SK-N-SH (cell line): ENCODE measurements around the gene ACSM2A. TPM values are rescaled to one million over a fixed set of nuclear protein-coding genes. Genes with fewer than 3 reads are reported as not detected.
"Not testable (repeated sequence)": the region's sequence is repeated elsewhere in the genome, so short reads cannot be mapped to it uniquely, and the experiment has no call there.

Experiments used
- CTCF ChIA-PET: fragments of 300-600, 350-600 bp; formaldehyde crosslinking; extraction: SDS; loops from one replicate; lab custom pipeline; 2021; lab: Yijun Ruan, JAX
- POLR2A ChIA-PET: fragments of 350-600 bp; sonication (Branson Sonifier 250); formaldehyde crosslinking; extraction: SDS; loops from one replicate; lab custom pipeline; 2020; ENCODE audit warnings: antibody characterized with exemption, inconsistent platforms; lab: Yijun Ruan, JAX
- DNase-seq: peaks from one replicate; pipeline ENCODE4 v3.0.0; 2012
- H2AFZ ChIP-seq: fragments of 200-600 bp; sonication (generic); 2 replicates; pipeline ENCODE4 v1.8.1; 2016; ENCODE audit warnings: antibody characterized with exemption, mild to moderate bottlenecking, low read depth
- H3F3A ChIP-seq: fragments of 200-600 bp; sonication (generic); replicated peaks from 2 replicates; pipeline ENCODE3; 2016; ENCODE audit warnings: antibody characterized with exemption, mild to moderate bottlenecking; ENCODE audit not compliant: insufficient read depth
- H3K27ac ChIP-seq, 2 experiments: fragments of 200-500 bp in 1 of 2; fragments of 200-600 bp in 1 of 2; sonication (Bioruptor generic) in 1 of 2; sonication (generic), shearing (Covaris generic) in 1 of 2; 2 replicates each; pipeline versions ENCODE4 v1.5.1 to v1.6.1; 2014 to 2016; ENCODE audit warnings: low read depth in 2 of 2, inconsistent platforms in 1 of 2, low read length in 1 of 2, mild to moderate bottlenecking in 1 of 2, mixed read lengths in 1 of 2
- H3K27me3 ChIP-seq: fragments of 200-600 bp; sonication (generic), shearing (Covaris generic); 2 replicates; pipeline ENCODE4 v1.6.1; 2016; ENCODE audit warnings: mixed run types; ENCODE audit not compliant: insufficient read depth
- H3K36me3 ChIP-seq, 2 experiments: fragments of 200-500 bp in 1 of 2; fragments of 200-600 bp in 1 of 2; sonication (Bioruptor generic) in 1 of 2; sonication (generic) in 1 of 2; replicated peaks in 1 of 2; 2 replicates each; pipeline versions ENCODE3 to v1.5.1; 2014 to 2016; ENCODE audit warnings: low read length in 1 of 2, mild to moderate bottlenecking in 1 of 2; ENCODE audit not compliant: insufficient read depth in 2 of 2, control insufficient read depth in 1 of 2
- H3K4me1 ChIP-seq, 2 experiments: fragments of 200-500 bp in 1 of 2; fragments of 200-600 bp in 1 of 2; sonication (Bioruptor generic) in 1 of 2; sonication (generic), shearing (Covaris generic) in 1 of 2; 2 replicates each; pipeline versions ENCODE4 v1.5.1 to v1.6.1; 2014 to 2016; ENCODE audit warnings: low read depth in 1 of 2, low read length in 1 of 2, mixed run types in 1 of 2; ENCODE audit not compliant: insufficient read depth in 2 of 2, control insufficient read depth in 1 of 2
- H3K4me2 ChIP-seq: fragments of 200-600 bp; sonication (generic), shearing (Covaris generic); 2 replicates; pipeline ENCODE4 v1.6.1; 2017; ENCODE audit warnings: mixed run types
- H3K4me3 ChIP-seq, 2 experiments: fragments of 200-500 bp in 1 of 2; fragments of 200-600 bp in 1 of 2; sonication (Bioruptor generic) in 1 of 2; sonication (generic), shearing (Covaris generic) in 1 of 2; 2 replicates each; pipeline versions ENCODE4 v1.5.1 to v1.8.1; 2014 to 2016; ENCODE audit warnings: low read depth in 2 of 2, inconsistent platforms in 1 of 2, low read length in 1 of 2, mild to moderate bottlenecking in 1 of 2, mixed read lengths in 1 of 2, moderate library complexity in 1 of 2
- H3K79me2 ChIP-seq: fragments of 200-600 bp; sonication (generic); 2 replicates; pipeline ENCODE4 v1.8.1; 2017; ENCODE audit warnings: mild to moderate bottlenecking; ENCODE audit not compliant: insufficient read depth
- H3K9ac ChIP-seq: fragments of 200-600 bp; sonication (generic); 2 replicates; pipeline ENCODE4 v1.6.1; 2017; ENCODE audit warnings: mixed run types
- H3K9me2 ChIP-seq: fragments of 200-600 bp; sonication (generic); 2 replicates; pipeline ENCODE4 v1.6.1; 2017; ENCODE audit warnings: mixed run types
- H3K9me3 ChIP-seq: fragments of 200-600 bp; sonication (generic); 2 replicates; pipeline ENCODE4 v1.6.1; 2017; ENCODE audit warnings: mixed run types, mild to moderate bottlenecking, moderate library complexity
- H4K20me1 ChIP-seq: fragments of 200-600 bp; sonication (generic); 2 replicates; pipeline ENCODE4 v1.6.1; 2017; ENCODE audit warnings: mild to moderate bottlenecking, mixed run types; ENCODE audit not compliant: insufficient read depth
- ELF1 ChIP-seq: IDR thresholded peaks from 2 replicates; pipeline ENCODE4 v1.4.0; 2012
- EP300 ChIP-seq, 2 experiments: IDR thresholded peaks; 2 replicates each; pipeline versions ENCODE4 v1.4.0 to v1.6.1; 2012; ENCODE audit warnings: borderline replicate concordance in 1 of 2, low read depth in 1 of 2, low read length in 1 of 2
- EZH2phosphoT487 ChIP-seq: fragments of 200-600 bp; sonication (generic); IDR thresholded peaks from 2 replicates; pipeline ENCODE4 v1.6.1; 2017; ENCODE audit warnings: low read depth, mixed run types, mild to moderate bottlenecking, antibody characterized with exemption, moderate library complexity, borderline replicate concordance
- GABPA ChIP-seq: IDR thresholded peaks from 2 replicates; pipeline ENCODE4 v1.4.0; 2012; ENCODE audit warnings: low read depth, mild to moderate bottlenecking
- GATA2 ChIP-seq: sonication (generic); formaldehyde crosslinking; IDR thresholded peaks from 2 replicates; pipeline ENCODE4 v1.5.0; 2020; ENCODE audit warnings: mild to moderate bottlenecking, missing genetic modification reagents
- MEF2A ChIP-seq: IDR thresholded peaks from 2 replicates; pipeline ENCODE4 v1.4.0; 2012; ENCODE audit warnings: low read depth, borderline replicate concordance
- MXI1 ChIP-seq: IDR thresholded peaks from 2 replicates; pipeline ENCODE4 v1.6.1; 2012; ENCODE audit warnings: mild to moderate bottlenecking, low read depth, low read length, improper control_type of control experiment
- NFIC ChIP-seq: IDR thresholded peaks from 2 replicates; pipeline ENCODE4 v1.4.0; 2012; ENCODE audit warnings: borderline replicate concordance
- NRF1 ChIP-seq: IDR thresholded peaks from 2 replicates; pipeline ENCODE4 v1.6.1; 2012; ENCODE audit warnings: low read depth, mild to moderate bottlenecking, low read length
- RCOR1 ChIP-seq: fragments of 150-350 bp; IDR thresholded peaks from 2 replicates; pipeline ENCODE4 v1.6.1; 2017; ENCODE audit warnings: antibody characterized with exemption, low read length
- RXRA ChIP-seq: IDR thresholded peaks from 2 replicates; pipeline ENCODE4 v1.4.0; 2012; ENCODE audit warnings: low read depth, mild to moderate bottlenecking, borderline replicate concordance
- SIN3A ChIP-seq: IDR thresholded peaks from 2 replicates; pipeline ENCODE4 v1.6.1; 2012; ENCODE audit warnings: low read depth, mild to moderate bottlenecking, low read length, moderate library complexity, borderline replicate concordance
- TAF1 ChIP-seq: IDR thresholded peaks from 2 replicates; pipeline ENCODE4 v1.6.1; 2012; ENCODE audit warnings: low read depth, mild to moderate bottlenecking, low read length, moderate library complexity, borderline replicate concordance
- USF2 ChIP-seq: fragments of 150-350 bp; IDR thresholded peaks from 2 replicates; pipeline ENCODE4 v1.6.1; 2017; ENCODE audit warnings: antibody characterized with exemption, low read length, low read depth, borderline replicate concordance
- ZBTB33 ChIP-seq: IDR thresholded peaks from 2 replicates; pipeline ENCODE4 v1.4.0; 2012; ENCODE audit warnings: low read depth, borderline replicate concordance
- WGBS: methylation state at CpG from one replicate; pipeline ENCODE4 v1.1.6; 2017; ENCODE audit warnings: low lambda C conversion rate; 5-methylcytosine and 5-hydroxymethylcytosine counted together
- polyA plus RNA-seq, 3 experiments: library from polyadenylated mRNA; depleted of rRNA; stranded (reverse); fragments of >200 nt; gene quantifications; 2 replicates each; pipeline ENCODE4 v1.2.3, GENCODE V29; 2012

ACSM2A gene
- not detected in 2 replicates for polyA plus RNA-seq (2012; rRNA removed)
- not detected in 2 replicates for polyA plus RNA-seq (2012; cell fraction: cytosol; rRNA removed)
- polyA plus RNA-seq (2012; cell fraction: nucleus; rRNA removed), result not detected in 2 replicates

- H3F3A ChIP-seq, H3K27ac ChIP-seq, H3K79me2 ChIP-seq, H3K4me3 ChIP-seq, H3K9ac ChIP-seq, H3K27me3 ChIP-seq, DNase-seq, H4K20me1 ChIP-seq, H3K36me3 ChIP-seq, H3K9me2 ChIP-seq, POLR2A ChIA-PET, H2AFZ ChIP-seq, H3K9me3 ChIP-seq, H3K4me1 ChIP-seq, H3K4me2 ChIP-seq, CTCF ChIA-PET: not testable (repeated sequence)
- WGBS, result no CpG with 5 or more reads among the region's 1 CpG
These were observed at the start of gene ACSM2A for GRCh38 chr16:20451364-20451763. Gene ACSM2A (plus strand): TSS chr16:20451521. CDS start chr16:20460115, 8,594 bp downstream.

- Histone ChIP-seq H3K9me2 (no peaks in the 10 kb centered on the region), H3K4me3 (no peak overlapping the region), H4K20me1 (no peaks in the 10 kb centered on the region), H3K4me2 (no peak overlapping the region), H3K79me2 (no peaks in the 10 kb centered on the region), H3K9me3 (no peaks in the 10 kb centered on the region), H2AFZ (no peak overlapping the region), H3K4me1 (no peaks in the 10 kb centered on the region), H3K9ac (no peak overlapping the region), H3K27ac (no peak overlapping the region), H3K27me3 (no peaks in the 10 kb centered on the region), H3F3A (no peaks in the 10 kb centered on the region), H3K36me3 (no peaks in the 10 kb centered on the region)
- DNase-seq, result no peak
- ChIA-PET CTCF (interaction anchor here (1.4 kb wide), 1 partner anchor 18 kb away, joined by 3 read pairs; no protein-coding TSS in a partner anchor), POLR2A (no interaction called here)
- 45% methylated on average over 2 of the region's 2 CpGs for WGBS
- TF ChIP-seq USF2 (no peak), SIN3A (no peak), ZBTB33 (no peak), GABPA (no peak), MXI1 (no peak), NRF1 (no peak), RCOR1 (no peak), ELF1 (no peak)
These were observed 48.7 kb upstream of the ACSM2A start for GRCh38 chr16:20402651-20403050.

GRCh38 chr16:20404637-20405036, 46.7 kb upstream of the ACSM2A start, which contains the start of gene PDILT:
Gene PDILT (minus strand): TSS chr16:20404737. CDS start chr16:20399300, 5,437 bp downstream.
- H4K20me1 ChIP-seq, result no peaks in the 10 kb centered on the region
- no peak within 1 kb of the TSS for H3K27ac ChIP-seq
- no peaks in the 10 kb centered on the region for H3K79me2 ChIP-seq
- H2AFZ ChIP-seq, result no peak within 1 kb of the TSS
- ChIA-PET POLR2A (no interaction called here), CTCF (interaction anchor here (2.5 kb wide), 1 partner anchor 20 kb away, joined by 10 read pairs; no protein-coding TSS in a partner anchor)
- H3K27me3 ChIP-seq, result no peaks in the 10 kb centered on the region
- H3K9me3 ChIP-seq, result no peaks in the 10 kb centered on the region
- no peak for DNase-seq
- no peak within 1 kb of the TSS for H3K4me3 ChIP-seq
- no peak within 1 kb of the TSS for H3K9ac ChIP-seq
- H3K4me2 ChIP-seq, result no peak within 1 kb of the TSS
- TF ChIP-seq TAF1 (no peak), MEF2A (no peak), NFIC (no peak), ZBTB33 (no peak), EZH2phosphoT487 (no peak), GATA2 (CRISPR knock-in tag) (no peak), RXRA (no peak), EP300 (IDR thresholded peaks at IDR 0.05; ENCODE audit: borderline replicate concordance in 1 of 2, low read depth in 1 of 2, low read length in 1 of 2) (no peak)
- H3F3A ChIP-seq, result no peaks in the 10 kb centered on the region
- no peaks in the 10 kb centered on the region for H3K4me1 ChIP-seq
- 40% methylated on average over 2 of the region's 2 CpGs for WGBS
- no peaks in the 10 kb centered on the region for H3K9me2 ChIP-seq
- H3K36me3 ChIP-seq, result no peaks in the 10 kb centered on the region
